Keratinocyte (primary cell): ENCODE results near the gene TMBIM4.

Experiments used
- CTCF ChIP-seq, 3 experiments: IDR thresholded peaks in 1 of 3; conservative IDR thresholded peaks in 1 of 3; optimal IDR thresholded peaks in 1 of 3; 2 replicates in 2 of 3; 3 replicates in 1 of 3; pipeline versions ENCODE3 to v1.5.1; 2011; ENCODE audit warnings: low read length in 3 of 3, mild to moderate bottlenecking in 3 of 3, moderate library complexity in 2 of 3, control low read depth in 1 of 3, inconsistent platforms in 1 of 3; ENCODE audit not compliant: insufficient read depth in 2 of 3; ENCODE audit errors: extremely low read depth in 1 of 3
- EZH2 ChIP-seq: IDR thresholded peaks from one replicate; pipeline ENCODE4 v1.6.1; 2012; ENCODE audit warnings: inconsistent platforms, mild to moderate bottlenecking, low read length, moderate library complexity

- TF ChIP-seq CTCF (optimal IDR thresholded peaks at IDR 0.05 in 1 of 3, IDR thresholded peaks at IDR 0.05 in 1 of 3, conservative IDR thresholded peaks at IDR 0.05 in 1 of 3; ENCODE audit: extremely low read depth in 1 of 3, insufficient read depth in 2 of 3, low read length in 3 of 3): no peak
- TF ChIP-seq EZH2: no peak
Observed at GRCh38 chr12:66117242-66117641, 52.6 kb downstream of the TMBIM4 start.
